T-helper 17 cell (primary cell): Measurements from ENCODE around the gene HNRNPA0. TPM values are rescaled to one million over a fixed set of nuclear protein-coding genes. Genes with fewer than 3 reads are reported as not detected.
A peak's percentile ranks its signal among the peaks of the same experiment; 100 is the strongest.
"Not testable (repeated sequence)": the region's sequence is repeated elsewhere in the genome, so short reads cannot be mapped to it uniquely, and the experiment has no call there.

ENCODE experiments used
- ATAC-seq: fragments of 150-1000 bp; cut with Tn5 transposase; 2 replicates; pipeline ENCODE4 v1.10.0; 2021; ENCODE audit warnings: mild to moderate bottlenecking, moderate library complexity
- DNase-seq, 3 donors: peaks; one replicate each; pipeline versions ENCODE4 v3.0.0 to v3.0.0-alpha.2; 2020 to 2021
- H3K9me3 ChIP-seq: one replicate; pipeline ENCODE4 v1.7.0; 2013; ENCODE audit warnings: low read length, mild to moderate bottlenecking; ENCODE audit not compliant: control insufficient read depth, poor library complexity, severe bottlenecking
- H3K27ac Mint-ChIP-seq: one replicate; pipeline ENCODE4 v1.8.0; 2022; ENCODE audit warnings: mild to moderate bottlenecking, moderate library complexity, mixed read lengths
- H3K27me3 Mint-ChIP-seq: one replicate; pipeline ENCODE4 v1.8.0; 2022; ENCODE audit warnings: mixed read lengths
- H3K36me3 Mint-ChIP-seq: one replicate; pipeline ENCODE4 v1.8.0; 2022; ENCODE audit warnings: low read depth, mixed read lengths
- H3K4me1 Mint-ChIP-seq: one replicate; pipeline ENCODE4 v1.8.0; 2022; ENCODE audit warnings: mild to moderate bottlenecking, mixed read lengths
- H3K4me3 Mint-ChIP-seq: one replicate; pipeline ENCODE4 v1.8.0; 2022; ENCODE audit warnings: mild to moderate bottlenecking, moderate library complexity, mixed read lengths
- total RNA-seq, 4 donors: library from RNA in 2 of 4; stranded (reverse) in 2 of 4; gene quantifications; one replicate each; pipeline ENCODE4 v1.2.3 and lab custom pipeline; 2022 to 2026

The HNRNPA0 gene
- total RNA-seq, 2 donors from 2014 or later = 37.6 to 38.4 TPM

DNA sequence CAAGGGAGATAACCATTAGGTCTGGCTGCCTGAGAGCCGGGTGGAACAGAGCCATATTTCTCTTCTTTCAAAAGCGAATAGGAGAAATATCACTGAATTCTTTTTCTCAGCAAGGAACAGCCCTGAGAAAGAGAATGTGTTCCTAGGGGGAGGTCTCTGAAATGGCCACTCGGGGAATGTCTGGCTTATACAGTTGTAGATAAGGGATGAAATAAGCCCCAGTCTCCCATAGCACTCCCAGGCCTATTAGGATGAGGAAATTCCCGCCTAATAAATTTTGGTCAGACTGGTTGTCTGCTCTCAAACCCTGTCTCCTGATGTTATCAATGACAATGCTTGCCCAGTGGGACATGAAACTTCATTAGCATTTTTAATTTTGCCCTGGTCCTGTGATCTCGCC, 13.8 kb upstream of the HNRNPA0 start:
- H3K4me3 Mint-ChIP-seq, H3K36me3 Mint-ChIP-seq, H3K9me3 ChIP-seq, DNase-seq, ATAC-seq, H3K4me1 Mint-ChIP-seq, H3K27me3 Mint-ChIP-seq, H3K27ac Mint-ChIP-seq: not testable (repeated sequence)

GRCh38 chr5:137761566-137761965, 7.4 kb upstream of the HNRNPA0 start:
- no peaks in the 10 kb centered on the region for H3K9me3 ChIP-seq
- peaks cover 4% of the 10 kb centered on the region for H3K36me3 Mint-ChIP-seq
- DNase-seq = no peak
- ATAC-seq = no peak
- no peak overlapping the region for H3K27ac Mint-ChIP-seq
- no peaks in the 10 kb centered on the region for H3K27me3 Mint-ChIP-seq
- no peak overlapping the region for H3K4me3 Mint-ChIP-seq
- H3K4me1 Mint-ChIP-seq = peaks cover under 1% of the 10 kb centered on the region

GRCh38 chr5:137760719-137761516, 6.8 kb upstream of the HNRNPA0 start:
- ATAC-seq = no peak

DNA sequence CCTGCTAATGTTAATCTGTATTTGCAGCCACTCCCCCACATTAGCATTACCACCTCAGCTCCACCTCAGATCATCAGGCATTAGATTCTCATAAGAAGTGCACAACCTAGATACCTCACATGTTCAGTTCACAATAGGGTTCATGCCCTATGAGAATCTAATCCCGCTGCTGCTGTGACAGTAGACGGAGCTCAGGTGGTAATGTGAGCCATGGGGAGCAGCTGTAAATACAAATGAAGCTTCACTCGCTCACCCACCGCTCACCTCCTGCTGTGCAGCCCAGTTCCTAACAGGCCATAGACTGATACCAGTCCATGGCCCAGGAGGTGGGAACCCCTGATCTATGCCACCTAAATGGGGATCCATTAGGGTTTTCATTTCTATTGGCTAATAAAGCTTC, 6.1 kb upstream of the HNRNPA0 start:
- no peak for DNase-seq
- Mint-ChIP-seq H3K27me3 (no peaks in the 10 kb centered on the region), H3K36me3 (peaks cover 2% of the 10 kb centered on the region), H3K4me1 (peaks cover 3% of the 10 kb centered on the region), H3K27ac (no peak overlapping the region), H3K4me3 (no peak overlapping the region)
- no peak for ATAC-seq
- no peaks in the 10 kb centered on the region for H3K9me3 ChIP-seq

More at GRCh38 chr5:137760719-137761516, 6.8 kb upstream of the HNRNPA0 start:
- DNase-seq = no peak
- H3K9me3 ChIP-seq = no peaks in the 10 kb centered on the region
- Mint-ChIP-seq H3K27me3 (no peaks in the 10 kb centered on the region), H3K36me3 (peaks cover 2% of the 10 kb centered on the region), H3K27ac (no peak overlapping the region), H3K4me1 (peaks cover 2% of the 10 kb centered on the region), H3K4me3 (no peak overlapping the region)

DNA sequence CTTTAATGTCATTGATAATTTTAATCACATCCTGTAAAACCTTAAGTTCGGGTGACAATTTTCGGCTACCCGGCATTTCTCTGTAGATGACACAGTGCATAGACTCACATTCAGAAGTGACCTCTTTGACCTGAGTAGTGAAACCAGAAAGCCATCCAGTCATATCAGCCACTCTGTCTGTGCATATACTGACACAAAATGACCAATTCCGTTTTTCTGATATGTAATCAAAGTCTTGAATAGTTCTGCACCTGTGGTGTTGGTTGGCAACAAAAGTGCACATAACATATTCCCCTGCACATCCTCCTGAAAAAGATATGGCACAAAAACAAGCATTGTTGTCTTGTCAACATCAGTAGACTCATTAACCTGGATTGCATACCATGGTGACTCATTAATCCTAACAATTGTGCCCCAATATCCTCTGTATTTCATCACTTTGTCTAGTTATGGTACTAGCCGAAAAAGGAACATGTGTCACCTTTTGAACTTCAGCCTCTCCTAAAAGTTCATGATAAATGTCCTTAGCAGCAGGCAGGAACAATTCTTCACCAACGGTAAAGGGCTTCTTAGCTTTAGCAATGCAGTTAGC, 4.6 kb upstream of the HNRNPA0 start:
- DNase-seq = no peak

DNA sequence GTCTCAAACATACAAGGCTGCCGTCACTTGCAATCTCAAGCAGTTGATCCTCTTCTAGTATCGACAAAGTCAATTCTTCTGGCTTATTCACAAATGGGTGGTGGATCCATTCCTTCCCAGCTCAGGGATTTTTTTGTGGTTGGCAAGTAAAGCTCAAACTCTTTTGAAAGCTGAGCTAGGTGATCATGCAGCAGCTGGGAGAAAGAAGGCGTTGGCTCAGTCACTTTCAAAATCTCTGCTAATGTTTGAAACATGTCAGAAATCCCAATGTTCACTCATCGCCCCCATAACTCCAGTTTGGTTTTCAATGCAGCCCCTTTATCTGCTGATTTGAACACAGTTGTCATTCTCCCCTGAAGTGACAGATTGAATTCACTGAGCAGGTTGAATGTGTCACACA, 4.0 kb upstream of the HNRNPA0 start:
- H3K36me3 Mint-ChIP-seq = peaks cover 2% of the 10 kb centered on the region
- H3K27ac Mint-ChIP-seq = no peak overlapping the region
- no peak overlapping the region for H3K4me3 Mint-ChIP-seq
- H3K4me1 Mint-ChIP-seq = peaks cover 9% of the 10 kb centered on the region
- H3K27me3 Mint-ChIP-seq = no peaks in the 10 kb centered on the region
- ATAC-seq (no peak), DNase-seq (no peak)
- no peaks in the 10 kb centered on the region for H3K9me3 ChIP-seq

More for the DNA sequence above, 4.6 kb upstream of the HNRNPA0 start:
- Mint-ChIP-seq H3K4me1 (peaks cover 8% of the 10 kb centered on the region), H3K27me3 (no peaks in the 10 kb centered on the region), H3K27ac (no peak overlapping the region), H3K4me3 (no peak overlapping the region), H3K36me3 (peaks cover 2% of the 10 kb centered on the region)
- H3K9me3 ChIP-seq = no peaks in the 10 kb centered on the region
- no peak for ATAC-seq

DNA sequence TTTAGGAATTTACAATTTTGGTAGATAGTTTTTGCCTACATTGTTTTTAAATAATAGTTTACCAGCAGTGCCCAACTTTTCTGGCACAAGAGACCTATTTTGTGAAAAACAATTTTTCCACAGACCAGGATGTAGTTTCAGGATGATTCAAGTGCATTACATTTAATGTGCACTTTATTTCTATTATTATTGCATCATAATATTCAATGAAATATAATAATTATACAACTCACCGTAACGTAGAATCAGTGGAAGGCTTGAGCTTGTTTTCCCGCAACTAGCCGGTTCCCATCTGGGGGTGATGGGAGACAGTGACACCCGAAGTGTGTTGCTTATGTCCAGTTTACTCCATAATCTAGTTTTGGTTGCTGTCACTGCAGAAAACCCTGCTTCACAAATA, 3.5 kb upstream of the HNRNPA0 start:
- Mint-ChIP-seq H3K27me3 (no peaks in the 10 kb centered on the region), H3K4me3 (no peak overlapping the region), H3K4me1 (peaks cover 9% of the 10 kb centered on the region), H3K27ac (no peak overlapping the region), H3K36me3 (peaks cover 2% of the 10 kb centered on the region)
- no peak for ATAC-seq
- H3K9me3 ChIP-seq = no peaks in the 10 kb centered on the region
- no peak for DNase-seq

DNA sequence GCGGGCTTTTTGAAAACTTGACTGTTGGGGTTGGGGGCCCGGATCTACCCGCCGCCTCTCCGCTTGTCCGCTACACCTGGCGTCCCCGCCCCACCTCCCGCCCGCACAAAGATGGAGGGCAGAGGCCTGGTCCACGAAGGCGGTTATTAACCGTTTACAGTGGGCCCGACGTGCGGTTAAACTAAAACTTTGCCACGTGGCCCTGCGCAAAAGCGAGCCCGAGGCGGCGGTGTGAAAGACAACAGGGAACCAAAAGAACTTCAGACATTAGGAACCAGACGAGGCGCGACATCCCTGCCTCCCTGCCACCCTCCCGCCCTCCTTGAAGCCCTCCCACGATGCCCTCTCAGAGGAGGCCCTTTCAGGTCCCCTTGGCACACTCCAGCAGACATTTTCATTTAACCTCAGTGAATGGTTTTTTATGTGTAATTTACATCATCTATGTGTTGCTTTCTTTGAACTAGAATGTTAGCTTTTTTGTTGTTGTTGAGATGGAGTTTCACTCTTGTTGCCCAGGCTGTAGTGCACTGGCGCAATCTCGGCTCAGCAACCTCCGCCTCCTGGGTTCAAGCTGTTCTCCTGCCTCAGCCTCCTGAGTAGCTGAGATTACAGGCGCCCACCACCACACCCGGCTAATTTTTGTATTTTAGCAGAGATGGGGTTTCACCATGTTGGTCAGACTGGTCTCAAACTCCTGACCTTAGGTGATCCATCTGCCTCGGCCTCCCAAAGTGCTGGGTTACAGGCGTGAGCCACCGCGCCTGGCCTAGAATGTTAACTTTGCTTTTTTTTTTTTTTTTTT, 999 bp upstream of the HNRNPA0 start:
- H3K27ac Mint-ChIP-seq = peak overlapping the region; percentile 99
- H3K4me1 Mint-ChIP-seq = peaks cover 27% of the 10 kb centered on the region

GRCh38 chr5:137753691-137754187, 424 bp downstream of the HNRNPA0 start:
- no peaks in the 10 kb centered on the region for H3K9me3 ChIP-seq
- ATAC-seq (peak; percentile 18), DNase-seq (no peak)
- peaks cover 30% of the 10 kb centered on the region for H3K4me1 Mint-ChIP-seq
- H3K27me3 Mint-ChIP-seq = no peaks in the 10 kb centered on the region
- H3K4me3 Mint-ChIP-seq = peak overlapping the region; percentile 97
- H3K27ac Mint-ChIP-seq = peak overlapping the region; percentile 99
- H3K36me3 Mint-ChIP-seq = peaks cover 2% of the 10 kb centered on the region

More for the DNA sequence above, 999 bp upstream of the HNRNPA0 start:
- no peaks in the 10 kb centered on the region for H3K9me3 ChIP-seq
- peak overlapping the region; percentile 97 for H3K4me3 Mint-ChIP-seq
- H3K36me3 Mint-ChIP-seq = peaks cover 3% of the 10 kb centered on the region
- DNase-seq (no peak), ATAC-seq (peak; percentile 42)
- H3K27me3 Mint-ChIP-seq = no peaks in the 10 kb centered on the region

DNA sequence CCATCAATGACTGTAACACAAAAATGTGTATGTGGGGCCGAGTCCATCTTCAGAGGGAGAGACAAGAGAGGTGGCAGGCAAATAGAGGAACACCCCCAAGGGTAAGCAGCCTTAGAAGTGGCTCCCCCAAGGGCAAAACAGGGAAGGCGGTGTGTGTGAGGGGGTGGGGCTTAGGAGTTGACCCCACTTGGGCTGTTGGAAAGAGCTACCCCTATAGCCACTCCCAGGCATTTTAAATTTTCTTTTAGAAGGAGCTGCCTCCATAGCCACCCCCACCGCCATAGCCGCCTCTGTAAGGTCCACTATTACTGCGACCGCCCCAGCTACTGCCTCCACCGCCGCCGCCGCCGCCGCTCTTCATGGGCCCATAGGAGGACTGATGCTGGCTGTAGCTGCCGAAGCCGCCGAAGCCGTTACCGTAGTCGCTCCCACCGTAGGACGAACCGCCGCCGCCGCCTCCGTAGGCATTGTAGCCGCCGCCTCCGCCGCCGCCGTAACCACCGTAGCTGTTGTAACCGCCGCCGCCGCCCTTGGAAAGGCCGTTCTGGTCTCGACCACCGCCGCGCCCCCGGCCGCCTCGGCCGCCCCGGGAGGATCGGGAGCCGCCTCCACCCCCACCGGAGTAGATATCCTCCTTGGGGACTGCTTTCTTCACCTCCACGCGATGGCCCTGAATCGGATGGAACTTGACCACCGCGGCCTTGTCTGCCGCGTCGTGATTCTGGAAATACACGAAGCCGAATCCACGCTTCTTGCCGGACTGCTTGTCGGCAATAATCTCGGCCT, 1.1 kb downstream of the HNRNPA0 start:
- peaks cover 2% of the 10 kb centered on the region for H3K36me3 Mint-ChIP-seq
- H3K4me3 Mint-ChIP-seq = peak overlapping the region; percentile 97
- no peak for ATAC-seq
- no peaks in the 10 kb centered on the region for H3K27me3 Mint-ChIP-seq
- peak overlapping the region; percentile 99 for H3K27ac Mint-ChIP-seq
- H3K9me3 ChIP-seq = no peaks in the 10 kb centered on the region
- DNase-seq = peak; percentile 29 to 36 (median 33)
- H3K4me1 Mint-ChIP-seq = peaks cover 30% of the 10 kb centered on the region

GRCh38 chr5:137751869-137752491, 2.2 kb downstream of the HNRNPA0 start:
- Mint-ChIP-seq H3K4me1 (peaks cover 30% of the 10 kb centered on the region), H3K36me3 (peaks cover 2% of the 10 kb centered on the region), H3K27me3 (no peaks in the 10 kb centered on the region), H3K4me3 (peak overlapping the region; percentile 97), H3K27ac (peak overlapping the region; percentile 99)
- no peaks in the 10 kb centered on the region for H3K9me3 ChIP-seq
- ATAC-seq = no peak
- no peak for DNase-seq

GRCh38 chr5:137750436-137750835, 3.7 kb downstream of the HNRNPA0 start:
- H3K36me3 Mint-ChIP-seq = peaks cover 2% of the 10 kb centered on the region
- no peaks in the 10 kb centered on the region for H3K27me3 Mint-ChIP-seq
- no peak for DNase-seq
- H3K4me1 Mint-ChIP-seq = peaks cover 28% of the 10 kb centered on the region
- no peak for ATAC-seq
- no peak overlapping the region for H3K27ac Mint-ChIP-seq
- H3K4me3 Mint-ChIP-seq = no peak overlapping the region
- no peaks in the 10 kb centered on the region for H3K9me3 ChIP-seq
